GM12878 (cell line): ENCODE measurements around the gene EGR1.

Source experiments
- CTCF ChIP-seq, 3 experiments: IDR thresholded peaks in 2 of 3; conservative IDR thresholded peaks in 1 of 3; 2 replicates each; pipeline ENCODE4 v1.5.1; 2011; ENCODE audit warnings: low read depth in 3 of 3, low read length in 3 of 3, mild to moderate bottlenecking in 3 of 3, control low read depth in 2 of 3, moderate library complexity in 2 of 3, inconsistent platforms in 1 of 3, mixed read lengths in 1 of 3; ENCODE audit not compliant: control insufficient read depth in 2 of 3, insufficient read depth in 1 of 3; ENCODE audit errors: extremely low read depth in 1 of 3
- GATAD2B ChIP-seq: fragments of 450-650 bp; conservative IDR thresholded peaks from 2 replicates; pipeline ENCODE4 v1.6.1; 2017; ENCODE audit warnings: low read depth, mild to moderate bottlenecking, moderate library complexity
- JUND ChIP-seq: IDR thresholded peaks from 2 replicates; pipeline ENCODE4 v1.6.1; 2012; ENCODE audit warnings: low read depth, mild to moderate bottlenecking, low read length, improper control_type of control experiment, moderate library complexity
- NR2C2 ChIP-seq: IDR thresholded peaks from 2 replicates; pipeline ENCODE4 v1.6.1; 2011; ENCODE audit warnings: borderline replicate concordance, low read depth; ENCODE audit not compliant: control insufficient read depth, insufficient read length
- POLR2A ChIP-seq: IDR thresholded peaks from 2 replicates; pipeline ENCODE4 v1.6.1; 2011; ENCODE audit warnings: low read depth, mild to moderate bottlenecking, low read length
- RAD21 ChIP-seq: IDR thresholded peaks from 2 replicates; pipeline ENCODE4 v1.6.1; 2011; ENCODE audit warnings: mild to moderate bottlenecking, low read depth, low read length, moderate library complexity; ENCODE audit not compliant: insufficient read depth
- TAF1 ChIP-seq: IDR thresholded peaks from 2 replicates; pipeline ENCODE4 v1.6.1; 2011; ENCODE audit warnings: mild to moderate bottlenecking, low read depth, low read length, borderline replicate concordance

- no peak for TF ChIP-seq CTCF (IDR thresholded peaks at IDR 0.05 in 2 of 3, conservative IDR thresholded peaks at IDR 0.05 in 1 of 3; ENCODE audit: control insufficient read depth in 2 of 3, extremely low read depth in 1 of 3, insufficient read depth in 1 of 3, low read depth in 3 of 3, low read length in 3 of 3)
- no peak for TF ChIP-seq RAD21
- no peak for TF ChIP-seq NR2C2
- no peak for TF ChIP-seq TAF1
- no peak for TF ChIP-seq GATAD2B
- no peak for TF ChIP-seq JUND
- TF ChIP-seq POLR2A = peak; percentile 62
These were observed 1.8 kb downstream of the EGR1 start for GRCh38 chr5:138466900-138467710.
